NCI-H146 treated with DMSO at 0.1 percent for 48 hours (cell line): Measurements from ENCODE around the gene SLC28A1.
"Not testable (repeated sequence)": the region's sequence is repeated elsewhere in the genome, so short reads cannot be mapped to it uniquely, and the experiment has no call there.

ENCODE experiments used
- DNase-seq: peaks from one replicate; lab custom pipeline; 2025; ENCODE audit not compliant: unreplicated experiment; lab: John Stamatoyannopoulos, UW

The SLC28A1 gene

DNA sequence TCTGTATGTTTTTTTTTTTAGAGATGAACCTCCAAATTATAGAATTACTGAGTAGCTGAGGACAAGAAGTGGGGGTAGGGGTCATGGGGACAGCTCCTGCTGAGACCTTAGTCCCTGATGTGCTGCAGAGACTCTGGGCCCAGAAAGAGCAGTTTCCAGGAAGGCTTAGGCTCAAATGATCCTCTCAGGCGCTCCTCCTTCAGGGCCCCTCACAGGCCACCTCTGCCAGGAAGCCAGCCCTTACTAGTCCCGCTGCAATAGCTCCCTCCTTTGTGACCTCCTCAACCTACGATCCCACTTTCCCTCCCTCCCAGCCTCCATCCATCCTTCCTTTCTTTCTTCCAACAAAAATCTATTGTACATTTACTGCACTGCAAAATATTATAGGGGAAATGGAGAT is 24.6 kb downstream of the SLC28A1 start:
- DNase-seq: no peak

- DNase-seq: no peak
These were observed 25.3 kb downstream of the SLC28A1 start for GRCh38 chr15:84909782-84910181.

DNA sequence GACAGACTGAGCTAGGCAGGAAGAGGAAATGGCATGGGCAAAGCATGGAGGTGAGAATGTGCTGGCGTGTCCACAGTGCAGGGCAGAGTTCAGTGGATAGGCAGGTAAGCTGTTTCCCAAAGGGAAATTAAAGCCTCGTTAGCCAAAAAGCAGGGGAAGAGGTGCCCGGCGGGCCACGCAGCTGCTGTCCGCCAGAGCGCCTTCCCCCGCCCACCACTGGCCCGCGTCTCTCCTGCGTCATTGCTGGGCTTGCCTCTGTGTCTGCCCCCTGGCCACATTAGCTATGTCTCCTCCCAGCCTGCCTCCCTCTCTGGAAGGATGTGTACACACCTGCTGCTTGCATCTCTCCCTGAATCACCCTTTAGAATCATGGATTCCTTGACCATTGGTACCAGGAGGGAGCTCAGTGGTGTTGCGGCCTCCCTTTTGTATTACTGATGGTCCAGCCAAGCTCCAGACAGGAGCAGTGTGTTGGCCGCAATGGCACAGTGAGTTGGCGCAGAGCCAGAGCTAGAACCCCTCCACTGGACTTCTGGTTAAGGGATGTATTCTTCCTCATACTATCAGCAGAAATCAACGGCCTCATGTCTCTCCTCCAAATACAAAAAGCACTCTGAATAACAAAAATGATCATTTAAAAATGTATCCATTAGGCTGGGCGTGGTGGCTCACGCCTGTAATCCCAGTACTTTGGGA is 26.6 kb downstream of the SLC28A1 start:
- peak; percentile 64 for DNase-seq

DNA sequence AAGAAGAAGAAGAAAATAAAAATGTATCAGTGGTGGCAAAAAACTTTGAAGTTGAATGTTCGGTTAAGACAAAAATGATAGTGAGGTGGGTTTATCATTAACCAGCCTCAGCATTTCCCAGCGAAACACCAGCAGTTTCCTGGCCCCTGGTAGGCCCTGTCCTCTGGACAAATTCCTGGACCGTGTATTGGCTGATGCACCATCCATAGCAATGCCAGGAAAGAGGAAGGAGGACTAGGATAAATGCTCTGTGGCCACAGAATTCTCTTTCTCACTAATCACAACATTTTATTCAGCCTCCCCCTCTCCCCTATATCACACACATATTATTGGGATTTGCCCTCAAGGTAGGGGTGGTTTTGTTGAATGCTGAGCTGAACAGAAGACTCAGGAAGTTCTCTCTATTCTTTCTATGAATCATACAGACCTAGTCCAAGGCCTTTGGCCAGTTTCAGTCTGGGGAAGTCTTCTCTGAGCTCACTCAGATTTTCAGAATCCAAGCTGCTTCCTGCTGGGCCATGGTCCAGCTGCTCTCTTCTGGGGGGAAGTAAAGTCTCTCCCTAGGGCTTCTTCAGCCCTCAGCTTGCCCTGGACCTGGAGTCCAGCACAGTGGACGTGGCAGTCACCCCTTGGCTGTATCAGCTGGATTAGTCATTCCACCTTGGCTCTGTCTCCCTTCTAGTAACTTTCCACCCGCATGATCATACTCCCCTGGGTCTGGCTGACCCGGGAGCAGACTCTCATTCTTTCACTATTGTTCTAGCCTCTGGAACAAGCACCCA is 27.6 kb downstream of the SLC28A1 start:
- no peak for DNase-seq

GRCh38 chr15:84913360-84913723 is 28.9 kb downstream of the SLC28A1 start:
- DNase-seq: no peak

DNA sequence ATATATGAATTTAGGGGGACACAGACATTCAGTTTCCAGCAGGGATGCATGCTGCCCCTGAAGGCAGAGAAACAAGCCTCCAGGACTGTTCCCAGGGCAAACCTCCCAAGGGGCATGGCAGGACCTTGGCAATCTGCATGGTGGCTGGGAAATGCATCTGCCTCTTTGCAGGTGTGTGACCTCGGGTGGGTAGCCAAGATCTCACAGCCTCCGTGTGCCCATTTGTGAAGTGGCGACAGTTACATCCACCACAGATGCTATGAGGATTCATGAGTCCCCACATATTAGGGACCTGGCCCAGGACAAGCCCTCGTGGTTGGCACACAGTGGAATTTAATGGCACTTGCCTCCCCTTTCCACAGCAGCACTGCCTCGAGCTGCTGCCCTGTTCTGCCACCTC is 29.9 kb downstream of the SLC28A1 start:
- no peak for DNase-seq

GRCh38 chr15:84914909-84915605 is 30.6 kb downstream of the SLC28A1 start:
- peak; percentile 53 for DNase-seq

GRCh38 chr15:84915606-84915958 is 31.1 kb downstream of the SLC28A1 start:
- no peak for DNase-seq

DNA sequence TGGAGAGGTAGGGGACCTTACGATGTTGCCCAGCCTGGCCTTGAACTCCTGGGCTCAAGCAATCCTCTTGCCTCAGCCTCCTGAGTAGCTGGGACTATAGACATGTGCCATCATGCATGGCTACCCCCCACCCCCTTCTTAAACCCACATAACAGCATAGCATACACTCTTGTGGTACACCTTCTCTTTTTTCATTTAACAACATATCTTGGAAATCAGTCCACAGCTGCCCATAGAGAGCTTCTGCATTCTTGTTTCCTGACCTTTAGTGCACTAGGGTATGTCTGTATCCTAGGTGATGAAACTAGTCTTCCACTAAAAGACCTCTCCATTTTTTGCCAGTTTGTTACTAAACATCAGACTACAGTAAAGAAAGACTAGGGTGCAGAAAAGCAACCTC is 33.0 kb downstream of the SLC28A1 start:
- DNase-seq: no peak

DNA sequence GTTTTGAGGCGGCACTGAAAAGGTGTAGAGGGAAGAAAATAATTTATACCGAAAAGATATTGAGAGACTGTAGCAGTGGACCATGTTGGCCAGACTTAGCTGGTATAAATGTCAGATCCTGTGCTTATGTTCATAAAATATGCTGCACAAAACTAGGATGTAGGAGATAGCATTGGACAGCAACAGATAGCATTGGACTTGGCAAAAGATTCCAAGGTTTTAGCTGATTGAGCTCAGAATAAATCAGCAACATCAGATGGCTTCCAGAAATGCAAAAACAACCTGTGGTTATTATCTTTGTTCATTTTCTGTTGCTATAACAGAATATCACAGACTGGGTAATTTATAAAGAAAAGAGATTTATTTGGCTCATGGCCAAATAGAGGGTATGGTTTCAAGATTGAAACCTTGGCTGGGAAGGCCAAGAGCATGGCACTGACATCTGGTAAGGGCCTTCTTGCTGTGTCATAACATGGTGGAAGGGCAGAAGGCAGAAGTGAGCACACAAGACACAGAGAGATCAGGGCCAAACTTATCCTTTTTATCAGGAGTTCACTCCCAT is 34.7 kb downstream of the SLC28A1 start:
- no peak for DNase-seq

DNA sequence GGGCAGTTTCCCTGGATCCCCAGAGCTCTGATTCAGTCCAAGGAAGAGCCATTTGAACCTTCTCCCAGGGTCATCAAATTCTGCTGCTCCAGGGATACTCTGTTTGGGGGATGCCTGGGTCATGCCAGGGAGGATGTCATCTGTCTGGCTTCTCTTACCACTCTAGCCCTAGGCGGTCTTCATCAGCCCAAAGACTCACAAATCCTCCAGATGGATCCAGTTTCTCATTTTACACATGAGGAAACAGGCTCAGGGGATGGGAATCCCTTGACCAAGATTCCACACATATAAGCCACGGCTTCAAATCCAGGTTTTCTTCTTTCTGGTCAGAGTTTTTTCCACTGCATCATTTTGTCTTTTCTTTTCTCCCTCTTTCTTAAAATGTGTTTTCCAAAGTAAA is 36.7 kb downstream of the SLC28A1 start:
- DNase-seq: no peak

DNA sequence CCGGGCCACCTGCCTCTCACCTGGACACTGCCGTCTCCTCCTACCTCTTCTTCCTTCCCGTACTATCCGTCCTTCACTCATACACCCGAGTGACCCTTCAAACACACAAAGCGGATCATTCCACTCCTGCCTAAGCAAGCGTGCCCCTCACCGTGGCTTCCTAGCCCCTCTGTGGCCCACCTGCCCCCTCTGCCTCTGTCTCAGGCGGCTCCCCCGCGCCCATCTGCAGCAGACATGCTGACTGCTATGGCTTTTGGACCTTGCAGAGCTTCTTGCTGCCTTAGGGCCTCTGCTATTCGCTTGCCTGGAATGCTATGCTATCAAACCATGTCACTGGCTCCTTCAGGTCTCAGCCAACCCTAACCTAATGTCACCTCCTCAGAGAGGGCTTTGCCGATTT is 38.1 kb downstream of the SLC28A1 start:
- no peak for DNase-seq

DNA sequence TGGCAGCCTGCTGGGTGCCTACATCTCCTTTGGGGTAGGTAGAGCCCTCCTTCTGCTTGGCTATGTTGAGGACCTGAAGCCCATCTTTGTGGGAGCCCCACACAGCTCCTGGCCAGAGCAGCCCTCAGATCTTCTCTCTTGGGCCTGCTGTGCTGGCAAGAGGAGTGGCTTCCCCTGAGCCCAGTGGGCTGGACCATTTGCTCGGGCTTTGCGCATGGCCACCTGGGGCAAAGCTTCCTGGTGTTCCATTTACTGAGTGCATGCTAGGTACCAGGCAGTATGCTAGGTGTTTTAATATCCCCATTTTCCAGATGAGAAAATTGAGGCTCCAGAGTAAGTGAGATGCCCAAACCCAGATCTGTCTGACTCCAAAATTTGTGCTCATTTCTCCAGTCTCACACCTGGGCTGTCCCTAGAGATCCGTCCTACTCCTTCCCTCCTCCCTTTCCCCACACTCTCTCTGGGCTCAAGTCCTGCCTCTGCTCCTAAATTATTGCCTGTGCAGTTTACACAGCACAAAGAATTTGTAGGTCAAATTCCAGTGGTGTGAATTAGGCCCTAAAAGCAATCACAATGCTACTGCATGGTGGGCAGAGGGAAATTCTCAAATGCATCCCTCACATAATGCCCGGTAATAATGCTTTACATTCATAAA is 39.7 kb downstream of the SLC28A1 start:
- no peak for DNase-seq

- not testable (repeated sequence) for DNase-seq
These were observed 40.5 kb downstream of the SLC28A1 start for GRCh38 chr15:84924821-84925569.

DNA sequence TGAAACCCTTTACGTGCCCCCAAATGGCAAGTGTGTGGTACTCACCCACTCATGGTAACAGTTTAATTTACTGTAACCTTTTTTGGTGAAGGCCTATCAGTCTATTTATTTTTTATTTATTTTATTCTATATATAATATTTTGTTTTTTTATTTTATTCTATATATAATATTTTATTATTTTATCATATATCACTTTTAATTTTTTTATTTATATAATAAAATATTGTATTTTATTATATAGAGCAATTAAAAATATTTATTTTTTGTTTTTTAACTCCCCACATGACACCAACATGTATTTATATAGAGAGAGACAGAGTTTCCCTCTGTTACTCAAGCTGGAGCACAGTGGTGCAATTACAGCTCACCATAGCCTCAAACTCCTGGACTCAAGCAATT is 41.4 kb downstream of the SLC28A1 start:
- DNase-seq: no peak

DNA sequence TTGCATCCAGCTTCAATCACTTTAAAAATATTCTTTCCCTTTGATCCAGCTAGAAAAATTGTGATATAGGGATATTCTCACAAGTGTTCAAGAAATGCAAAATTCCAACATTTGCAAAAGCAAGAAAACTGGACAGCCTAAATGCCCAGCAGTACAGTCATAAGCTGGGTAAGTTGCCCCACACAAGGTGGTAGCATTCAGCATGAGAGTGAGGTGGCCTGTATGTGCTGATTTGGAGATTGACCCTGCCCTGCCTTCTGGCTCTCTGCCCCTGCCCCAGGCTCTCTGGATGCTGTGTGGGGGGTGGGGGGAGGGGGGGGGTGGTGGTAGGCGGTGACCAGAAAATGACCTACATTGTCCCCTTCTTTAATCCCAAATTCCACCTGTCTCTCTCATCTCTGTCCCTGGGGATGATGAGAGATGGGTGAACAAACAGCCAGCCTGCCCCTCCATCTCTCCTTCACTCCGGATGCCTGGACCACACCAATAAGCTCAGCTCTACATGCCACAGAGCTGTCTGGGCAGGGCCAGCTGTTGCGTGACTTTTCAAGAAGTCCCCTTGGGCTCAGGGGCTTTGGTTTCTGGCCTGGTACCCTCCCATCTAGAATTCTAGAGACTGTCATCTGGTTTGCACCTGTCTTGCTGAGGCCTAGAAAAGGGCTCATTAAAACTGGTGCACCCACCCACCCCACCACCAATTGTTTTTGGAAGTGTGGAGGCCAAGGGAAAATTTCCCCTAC is 42.2 kb downstream of the SLC28A1 start:
- no peak for DNase-seq

DNA sequence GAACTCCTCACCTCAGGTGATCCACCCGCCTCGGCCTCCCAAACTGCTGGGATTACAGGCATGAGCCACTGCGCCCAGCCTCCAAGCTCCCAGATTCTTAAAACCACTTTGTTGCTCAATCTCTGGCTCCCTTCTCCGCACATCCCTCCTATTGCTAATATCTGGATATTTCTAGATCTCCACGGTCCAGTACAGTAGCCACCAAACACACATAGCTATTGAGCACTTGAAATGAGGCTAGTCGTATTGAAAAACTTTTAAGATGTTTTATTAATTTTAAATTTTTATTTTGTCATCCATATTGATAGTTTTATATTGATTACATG is 44.3 kb downstream of the SLC28A1 start:
- no peak for DNase-seq

GRCh38 chr15:84929795-84930603 is 45.5 kb downstream of the SLC28A1 start:
- DNase-seq: no peak
